Measurements from ENCODE around the gene MKKS. TPM values are rescaled to one million over a fixed set of nuclear protein-coding genes. Genes with fewer than 3 reads are reported as not detected.

Gene MKKS
- total and polyA plus RNA-seq, 2 donors (not counting 1 experiment from before 2014, with no cell fraction given), result 6.0 to 12.6 TPM

GRCh38 chr20:10390709-10391108, 43.3 kb downstream of the MKKS start:
- no peaks in the 10 kb centered on the region for H3K4me1 ChIP-seq (ENCODE audit: control insufficient read depth in 2 of 2, insufficient read depth in 2 of 2, low read length in 2 of 2)
- no peaks in the 10 kb centered on the region for H3K27me3 ChIP-seq (replicated peaks in 1 of 4; ENCODE audit: control extremely low read depth in 1 of 4, control insufficient read depth in 3 of 4, insufficient read depth in 4 of 4, low read length in 3 of 4)
- H3K9ac ChIP-seq (ENCODE audit: low read length), result no peak overlapping the region
- no peaks in the 10 kb centered on the region for H3K4me1 Mint-ChIP-seq
- H3K27ac Mint-ChIP-seq, result no peak overlapping the region
- H3K9me3 ChIP-seq (ENCODE audit: control extremely low read depth in 1 of 3, control insufficient read depth in 2 of 3, insufficient read depth in 1 of 3, low read length in 2 of 3), result no peaks in the 10 kb centered on the region
- DNase-seq, result no peak
- no peaks in the 10 kb centered on the region for H4K20me1 ChIP-seq (ENCODE audit: control insufficient read depth, insufficient read depth, low read length, poor library complexity, severe bottlenecking)
- H3K4me3 ChIP-seq (ENCODE audit: control extremely low read depth in 1 of 5, extremely low read depth in 1 of 5, insufficient read depth in 1 of 5, low read depth in 2 of 5, low read length in 4 of 5), result no peak overlapping the region
- H3K4me2 ChIP-seq (replicated peaks; ENCODE audit: low read depth, low read length, poor library complexity, severe bottlenecking), result no peak overlapping the region
- no peaks in the 10 kb centered on the region for H3K9me3 Mint-ChIP-seq (ENCODE audit: insufficient read depth)
- H3K4me3 Mint-ChIP-seq, result no peak overlapping the region
- H3K36me3 ChIP-seq (replicated peaks in 1 of 2; ENCODE audit: control extremely low read depth in 1 of 2, control insufficient read depth in 1 of 2, extremely low read depth in 1 of 2, insufficient read depth in 2 of 2, low read length in 1 of 2), result no peaks in the 10 kb centered on the region
- WGBS (ENCODE audit: insufficient coverage), result 100% methylated on average over 1 of the region's 2 CpGs
- intact Hi-C loops (cut with micrococcal nuclease), result no loop called here
- no peak for TF ChIP-seq EZH2 (IDR thresholded peaks at IDR 0.05; ENCODE audit: borderline replicate concordance, insufficient read depth, low read depth, low read length, poor library complexity, severe bottlenecking)
- TF ChIP-seq, protein P1, sequence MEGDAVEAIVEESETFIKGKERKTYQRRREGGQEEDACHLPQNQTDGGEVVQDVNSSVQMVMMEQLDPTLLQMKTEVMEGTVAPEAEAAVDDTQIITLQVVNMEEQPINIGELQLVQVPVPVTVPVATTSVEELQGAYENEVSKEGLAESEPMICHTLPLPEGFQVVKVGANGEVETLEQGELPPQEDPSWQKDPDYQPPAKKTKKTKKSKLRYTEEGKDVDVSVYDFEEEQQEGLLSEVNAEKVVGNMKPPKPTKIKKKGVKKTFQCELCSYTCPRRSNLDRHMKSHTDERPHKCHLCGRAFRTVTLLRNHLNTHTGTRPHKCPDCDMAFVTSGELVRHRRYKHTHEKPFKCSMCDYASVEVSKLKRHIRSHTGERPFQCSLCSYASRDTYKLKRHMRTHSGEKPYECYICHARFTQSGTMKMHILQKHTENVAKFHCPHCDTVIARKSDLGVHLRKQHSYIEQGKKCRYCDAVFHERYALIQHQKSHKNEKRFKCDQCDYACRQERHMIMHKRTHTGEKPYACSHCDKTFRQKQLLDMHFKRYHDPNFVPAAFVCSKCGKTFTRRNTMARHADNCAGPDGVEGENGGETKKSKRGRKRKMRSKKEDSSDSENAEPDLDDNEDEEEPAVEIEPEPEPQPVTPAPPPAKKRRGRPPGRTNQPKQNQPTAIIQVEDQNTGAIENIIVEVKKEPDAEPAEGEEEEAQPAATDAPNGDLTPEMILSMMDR (IDR thresholded peaks at IDR 0.05), result no peak
- ChIA-PET POLR2A (no interaction called here), CTCF (no interaction called here)
- no peak overlapping the region for H3K27ac ChIP-seq (ENCODE audit: low read length in 2 of 2)
- no peaks in the 10 kb centered on the region for H3K27me3 Mint-ChIP-seq
- no peak for ATAC-seq (ENCODE audit: low read depth)
- H2AFZ ChIP-seq (ENCODE audit: insufficient read depth, low read depth, low read length, poor library complexity, severe bottlenecking), result no peak overlapping the region
- H3K79me2 ChIP-seq (ENCODE audit: control insufficient read depth, insufficient read depth, low read length), result no peaks in the 10 kb centered on the region

GRCh38 chr20:10388597-10388996, 45.4 kb downstream of the MKKS start:
- Histone ChIP-seq H3K27me3 (replicated peaks in 1 of 4; ENCODE audit: control extremely low read depth in 1 of 4, control insufficient read depth in 3 of 4, insufficient read depth in 4 of 4, low read length in 3 of 4) (no peaks in the 10 kb centered on the region), H3K9ac (ENCODE audit: low read length) (no peak overlapping the region), H3K36me3 (replicated peaks in 1 of 2; ENCODE audit: control extremely low read depth in 1 of 2, control insufficient read depth in 1 of 2, extremely low read depth in 1 of 2, insufficient read depth in 2 of 2, low read length in 1 of 2) (no peaks in the 10 kb centered on the region), H3K9me3 (ENCODE audit: control extremely low read depth in 1 of 3, control insufficient read depth in 2 of 3, insufficient read depth in 1 of 3, low read length in 2 of 3) (no peaks in the 10 kb centered on the region), H3K79me2 (ENCODE audit: control insufficient read depth, insufficient read depth, low read length) (no peaks in the 10 kb centered on the region), H3K4me1 (ENCODE audit: control insufficient read depth in 2 of 2, insufficient read depth in 2 of 2, low read length in 2 of 2) (no peaks in the 10 kb centered on the region), H4K20me1 (ENCODE audit: control insufficient read depth, insufficient read depth, low read length, poor library complexity, severe bottlenecking) (no peaks in the 10 kb centered on the region), H3K4me3 (ENCODE audit: control extremely low read depth in 1 of 5, extremely low read depth in 1 of 5, insufficient read depth in 1 of 5, low read depth in 2 of 5, low read length in 4 of 5) (no peak overlapping the region), H3K27ac (ENCODE audit: low read length in 2 of 2) (no peak overlapping the region), H2AFZ (ENCODE audit: insufficient read depth, low read depth, low read length, poor library complexity, severe bottlenecking) (no peak overlapping the region), H3K4me2 (replicated peaks; ENCODE audit: low read depth, low read length, poor library complexity, severe bottlenecking) (no peak overlapping the region)
- ATAC-seq (ENCODE audit: low read depth), result no peak
- Mint-ChIP-seq H3K4me3 (no peak overlapping the region), H3K27me3 (no peaks in the 10 kb centered on the region), H3K27ac (no peak overlapping the region), H3K4me1 (no peaks in the 10 kb centered on the region), H3K9me3 (ENCODE audit: insufficient read depth) (no peaks in the 10 kb centered on the region)
- intact Hi-C loops (cut with micrococcal nuclease), result no loop called here
- WGBS (ENCODE audit: insufficient coverage), result 93% methylated on average over 2 of the region's 4 CpGs
- ChIA-PET POLR2A (no interaction called here), CTCF (no interaction called here)
- TF ChIP-seq EZH2 (IDR thresholded peaks at IDR 0.05; ENCODE audit: borderline replicate concordance, insufficient read depth, low read depth, low read length, poor library complexity, severe bottlenecking), result no peak
- TF ChIP-seq, protein P1 (IDR thresholded peaks at IDR 0.05), result no peak
- no peak for DNase-seq
